ENCODE data around the gene CYLD.

The CYLD gene

DNA sequence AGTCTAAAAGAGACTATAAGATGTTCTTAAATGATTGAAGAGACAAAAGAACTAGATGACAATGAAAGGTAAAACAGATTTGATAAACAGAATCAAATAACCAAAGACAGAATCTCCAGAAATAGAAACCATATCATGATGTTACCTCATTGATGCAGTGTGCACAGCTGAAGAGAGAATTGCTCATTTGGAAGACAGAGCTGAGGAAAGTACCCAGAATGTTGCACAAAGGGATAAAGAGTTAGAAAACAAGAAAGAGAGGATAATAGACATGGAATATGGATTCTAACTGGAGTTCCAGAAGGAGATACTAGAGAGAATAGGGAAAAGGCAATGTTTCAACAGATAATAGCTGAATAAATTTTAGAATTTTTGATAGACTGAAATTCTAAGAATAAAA lies 47.9 kb downstream of the CYLD start:
- DNase-seq = no peak

DNA sequence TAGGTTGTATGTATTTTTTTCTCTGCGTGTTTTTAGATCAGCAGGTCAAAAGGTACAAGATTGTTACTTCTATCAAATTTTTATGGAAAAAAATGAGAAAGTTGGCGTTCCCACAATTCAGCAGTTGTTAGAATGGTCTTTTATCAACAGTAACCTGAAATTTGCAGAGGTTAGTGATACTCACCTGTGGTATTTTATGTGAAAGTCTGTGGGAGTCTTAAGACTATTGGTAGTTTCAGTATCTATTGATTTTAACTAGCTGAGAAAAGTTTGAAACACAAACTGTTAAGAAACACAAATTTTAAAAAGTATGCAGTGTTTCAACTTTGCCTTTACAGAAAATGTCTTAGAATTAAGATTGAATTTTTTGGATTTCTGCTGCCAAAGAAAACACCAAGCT lies 49.6 kb downstream of the CYLD start:
- no peak for DNase-seq

DNA sequence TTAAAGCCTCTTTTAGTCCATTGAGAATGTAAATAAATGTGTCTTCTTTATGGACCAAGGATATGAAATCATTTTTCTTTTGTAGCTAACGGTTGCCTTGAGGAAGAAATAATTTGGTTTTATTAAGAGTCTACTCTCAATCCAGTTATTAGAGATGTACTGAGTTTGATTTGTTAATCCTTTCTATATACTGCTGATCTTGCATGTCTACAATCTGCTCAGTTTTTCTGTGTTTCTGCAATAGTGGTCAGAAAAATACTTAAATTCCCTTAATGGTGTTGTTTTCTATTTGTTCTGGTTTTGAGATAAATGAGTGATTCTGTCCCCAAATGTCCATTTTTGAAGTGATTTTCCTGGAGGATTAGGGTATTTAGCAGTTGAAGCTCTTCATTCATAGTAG lies 54.9 kb downstream of the CYLD start:
- no peak for DNase-seq

DNA sequence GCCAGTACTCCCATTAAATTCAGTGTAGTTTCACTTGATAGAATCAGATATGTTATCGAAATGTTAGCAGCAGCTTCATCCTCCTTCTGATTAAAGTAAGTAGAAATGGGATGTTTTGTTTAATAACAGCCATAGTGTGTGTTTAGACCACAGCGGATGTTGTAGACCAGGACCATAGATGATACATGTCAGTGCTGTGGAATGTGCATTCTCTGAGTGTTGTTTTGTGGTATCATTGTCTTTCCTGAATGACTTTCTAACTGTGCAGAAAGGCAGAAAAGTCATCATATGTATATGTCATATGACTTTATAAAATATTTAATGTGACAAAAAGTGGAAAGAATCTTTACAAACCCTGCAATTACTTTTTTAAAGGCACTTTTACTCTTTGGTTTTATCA lies 55.6 kb downstream of the CYLD start:
- DNase-seq = no peak

DNA sequence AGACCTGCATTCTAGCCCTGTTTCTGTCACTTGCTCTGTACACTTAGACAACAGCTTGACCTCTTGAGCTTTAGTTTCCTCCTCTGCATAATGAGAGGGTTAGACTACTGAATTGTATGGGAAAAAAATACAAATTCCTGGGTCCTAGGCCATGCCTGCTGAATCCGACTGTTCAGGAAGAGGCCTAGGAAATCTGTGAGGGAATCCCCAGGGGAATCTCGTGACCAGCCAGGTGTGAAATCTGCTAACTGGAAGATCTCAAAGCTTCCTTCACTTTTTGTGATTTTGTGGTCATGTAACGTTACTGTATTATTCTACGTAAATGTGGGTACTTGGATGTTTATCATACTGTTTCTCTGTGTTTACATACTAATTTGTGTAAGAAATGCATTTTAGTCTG lies 58.2 kb downstream of the CYLD start:
- DNase-seq = no peak

DNA sequence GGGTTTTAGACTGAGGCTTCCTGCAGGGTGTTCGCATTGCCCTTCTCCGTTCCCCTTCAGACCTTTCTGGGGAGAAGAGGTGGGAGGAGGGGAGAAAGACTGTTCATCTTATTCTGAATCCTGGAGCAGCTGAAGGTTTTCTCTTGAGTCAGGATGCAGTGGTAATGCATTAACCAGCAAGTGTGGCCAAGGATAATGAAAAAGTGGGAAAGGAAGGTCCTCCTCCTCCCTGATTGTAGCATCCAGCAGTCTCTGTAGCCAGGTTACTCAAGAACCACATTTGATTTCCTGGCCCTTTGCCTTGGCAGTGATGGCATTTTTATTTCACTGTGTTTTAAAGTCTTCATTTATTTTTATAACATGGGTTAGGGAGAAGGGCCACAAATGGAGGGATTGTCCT lies 59.1 kb downstream of the CYLD start:
- DNase-seq = no peak

DNA sequence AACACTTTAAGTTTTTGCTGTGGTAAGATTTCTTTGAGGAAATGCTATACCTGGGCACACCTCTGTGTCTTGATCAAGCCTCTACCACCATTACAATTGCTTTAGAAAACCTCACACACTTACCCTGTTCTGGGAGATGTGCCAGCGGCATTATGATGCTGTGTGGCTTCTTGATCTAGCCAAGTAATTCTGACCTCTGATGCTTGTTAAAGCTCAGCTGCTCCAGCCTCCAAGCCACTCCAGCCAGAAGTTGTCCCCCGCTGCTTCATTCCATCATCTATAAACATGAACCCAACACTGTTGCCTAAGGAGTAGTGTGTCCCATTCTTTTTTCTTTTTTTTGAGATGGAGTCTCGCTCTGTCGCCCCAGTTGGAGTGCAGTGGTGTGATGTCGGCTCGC lies 60.1 kb downstream of the CYLD start:
- DNase-seq = no peak

DNA sequence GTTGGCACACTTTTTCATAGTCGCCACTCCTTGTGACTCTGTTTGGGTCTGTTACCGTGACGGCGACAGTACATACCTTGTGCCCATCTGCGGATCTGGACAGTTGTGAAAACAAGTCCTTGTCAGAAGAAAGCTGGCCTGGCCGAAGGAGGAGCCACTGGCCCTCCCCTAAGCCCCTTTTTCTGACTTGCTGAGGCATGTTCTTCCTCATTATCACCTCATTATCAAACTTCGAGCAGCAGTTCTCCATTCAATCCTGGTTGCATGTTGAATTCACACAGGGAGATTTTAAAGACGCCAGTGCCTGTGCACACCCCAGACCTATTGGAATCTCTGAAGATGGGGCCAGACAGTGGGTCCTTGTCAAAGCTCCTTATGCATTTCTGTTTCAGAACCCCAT lies 61.1 kb downstream of the CYLD start:
- DNase-seq = no peak

DNA sequence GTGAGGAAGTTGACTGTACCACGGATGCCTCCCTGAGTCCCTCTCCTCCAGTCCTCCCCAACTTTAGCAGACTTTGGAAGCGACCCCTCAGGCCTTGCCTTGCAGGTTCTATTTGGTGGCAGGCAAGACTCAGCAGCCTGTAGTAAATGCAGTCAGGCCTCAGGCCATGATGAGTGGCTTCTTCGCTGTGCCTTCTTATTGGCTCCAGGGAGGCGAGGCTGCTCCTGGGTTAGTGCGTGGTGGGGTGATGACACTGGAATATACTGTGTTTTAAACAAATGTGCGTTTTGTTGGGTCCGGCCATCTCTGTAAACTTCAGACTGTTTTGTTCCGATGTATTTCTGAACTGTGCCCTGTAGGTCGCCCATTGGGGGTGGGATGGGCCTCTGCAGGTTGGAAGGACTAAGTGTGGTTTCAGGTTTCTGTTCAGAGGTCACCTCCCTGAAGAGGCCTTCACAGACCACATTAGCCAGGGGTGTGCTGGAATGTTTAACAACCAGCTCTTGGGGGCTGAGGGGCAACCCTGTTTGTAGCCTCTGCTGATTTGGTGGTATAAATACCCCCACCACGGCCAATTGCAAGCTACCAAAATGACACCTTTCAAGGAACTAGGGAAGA lies 62.5 kb downstream of the CYLD start:
- DNase-seq = no peak

DNA sequence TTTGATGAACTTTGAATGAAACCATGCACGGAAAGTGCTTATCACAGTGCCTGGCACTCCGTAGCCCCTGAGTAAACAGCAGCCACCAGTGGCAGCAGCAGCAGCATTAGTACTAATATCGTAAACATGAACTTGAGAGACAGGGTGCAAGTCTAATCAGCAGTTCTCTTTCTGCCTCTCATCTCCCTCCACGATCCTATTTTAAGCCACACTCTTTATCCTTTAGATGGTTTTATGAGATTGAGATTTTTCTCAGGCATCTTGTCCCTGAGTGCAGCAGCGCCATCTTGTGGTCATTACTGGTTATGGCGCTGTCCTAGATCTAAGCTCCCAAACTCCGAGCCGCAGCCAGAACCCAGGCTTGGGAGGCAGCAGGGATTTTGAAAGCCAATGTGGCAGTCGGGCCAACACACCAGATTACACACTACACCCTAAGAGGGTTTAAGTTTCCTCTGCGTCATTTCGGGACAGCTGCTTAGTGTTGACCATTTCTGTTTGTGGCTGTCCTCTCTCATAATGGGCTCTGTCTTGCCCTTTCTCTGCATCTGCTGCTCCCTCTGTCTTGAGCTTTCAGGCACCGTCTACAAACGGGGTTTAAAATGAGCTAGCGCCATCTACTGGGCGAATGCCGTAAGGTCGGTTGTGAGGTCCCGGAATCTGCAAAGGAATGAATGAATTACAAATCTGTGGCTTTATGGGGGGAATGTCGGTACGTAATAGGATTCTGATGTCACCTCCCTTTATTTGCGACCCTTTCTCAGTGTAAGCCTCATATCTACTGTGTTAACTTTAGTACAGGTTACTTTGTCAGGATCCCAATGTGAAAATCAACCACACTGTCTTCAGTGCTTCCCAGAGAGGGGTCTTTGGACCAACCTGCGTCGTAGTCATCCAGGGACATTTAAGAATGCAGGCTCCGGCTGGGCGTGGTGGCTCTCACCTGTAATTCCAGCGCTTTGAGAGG lies 64.5 kb downstream of the CYLD start:
- DNase-seq = peak; percentile 88

DNA sequence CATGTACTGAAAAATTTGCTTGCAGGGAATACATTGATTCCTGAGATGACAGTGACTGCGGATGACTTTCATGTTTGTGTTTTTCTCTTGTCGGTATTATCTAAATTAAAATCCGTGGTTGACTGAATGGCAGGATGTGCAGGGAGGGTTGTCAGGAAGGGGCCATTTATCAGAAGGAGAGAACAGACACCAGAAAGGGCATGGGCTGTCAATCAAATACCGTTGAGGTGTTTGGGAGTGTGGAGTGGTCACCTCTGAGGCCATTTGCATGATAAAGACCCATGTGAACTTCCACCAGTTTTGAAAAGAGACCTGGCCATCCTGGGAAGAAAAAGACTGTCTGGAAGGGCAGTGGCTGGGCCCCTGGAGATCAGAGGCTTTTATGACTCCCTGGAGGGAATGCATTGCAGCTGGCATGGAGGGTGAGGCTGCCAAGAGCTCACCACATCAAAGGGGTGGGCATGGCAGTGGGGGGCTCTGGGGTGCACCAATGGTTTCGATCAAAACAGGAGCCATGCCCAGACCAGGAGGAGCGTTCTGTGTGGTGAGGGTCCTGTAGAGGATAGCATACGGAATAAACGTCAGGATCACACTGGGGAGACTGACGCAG lies 67.1 kb downstream of the CYLD start:
- DNase-seq = no peak

DNA sequence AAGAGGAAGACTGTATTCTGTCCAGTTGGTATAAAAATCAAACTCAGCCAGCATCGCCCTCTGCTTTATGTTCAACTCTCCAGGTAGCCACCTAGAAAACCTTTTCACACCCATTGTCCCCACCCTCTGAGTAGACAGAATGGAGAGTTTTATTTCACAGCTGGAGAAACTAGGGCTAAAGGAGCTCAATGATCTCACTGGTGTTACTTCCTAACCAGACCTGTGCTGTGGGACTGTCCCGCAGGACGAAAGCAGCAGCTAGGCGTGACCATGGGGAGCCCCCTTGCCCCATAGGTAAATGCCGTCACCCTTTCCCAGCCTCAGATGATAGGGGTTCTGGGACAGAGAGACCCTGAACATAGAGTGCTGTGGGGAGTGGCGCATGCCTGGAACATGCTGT lies 67.7 kb downstream of the CYLD start:
- DNase-seq = no peak

DNA sequence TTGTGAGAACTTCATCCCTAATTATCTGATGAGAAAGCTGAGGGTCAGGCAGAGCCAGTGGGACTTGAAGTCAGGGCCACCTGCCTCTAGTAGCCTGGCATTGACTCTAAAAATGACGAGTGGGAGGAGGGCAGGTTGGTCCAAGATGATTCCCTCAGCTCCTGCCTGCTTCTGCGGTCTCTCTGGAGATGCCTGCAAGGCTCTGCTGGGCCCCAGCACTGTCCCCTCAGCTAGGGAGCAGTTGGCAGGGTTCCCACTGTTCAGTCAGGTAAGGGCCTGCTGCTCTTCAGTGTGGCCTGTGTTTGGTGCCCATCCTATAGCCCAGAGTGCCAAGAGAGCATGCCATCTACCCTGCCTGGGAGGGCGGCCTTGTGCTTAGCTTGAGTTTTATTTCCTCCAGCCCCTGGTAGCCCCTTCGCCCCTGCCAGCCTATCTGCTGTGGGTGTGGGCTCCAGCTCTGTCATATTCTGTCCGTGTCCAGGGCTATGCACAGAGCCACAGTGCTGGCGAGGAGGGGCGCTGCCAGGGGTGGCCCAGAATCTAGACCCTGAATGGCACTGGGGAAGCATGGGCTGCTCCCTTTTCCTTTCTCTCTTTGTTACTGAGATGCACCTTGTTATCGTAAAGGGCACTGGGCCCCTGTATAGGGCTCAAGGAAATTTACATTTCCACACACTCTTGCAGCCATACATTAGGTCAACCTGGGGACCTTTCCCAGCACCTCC lies 68.5 kb downstream of the CYLD start:
- DNase-seq = no peak

DNA sequence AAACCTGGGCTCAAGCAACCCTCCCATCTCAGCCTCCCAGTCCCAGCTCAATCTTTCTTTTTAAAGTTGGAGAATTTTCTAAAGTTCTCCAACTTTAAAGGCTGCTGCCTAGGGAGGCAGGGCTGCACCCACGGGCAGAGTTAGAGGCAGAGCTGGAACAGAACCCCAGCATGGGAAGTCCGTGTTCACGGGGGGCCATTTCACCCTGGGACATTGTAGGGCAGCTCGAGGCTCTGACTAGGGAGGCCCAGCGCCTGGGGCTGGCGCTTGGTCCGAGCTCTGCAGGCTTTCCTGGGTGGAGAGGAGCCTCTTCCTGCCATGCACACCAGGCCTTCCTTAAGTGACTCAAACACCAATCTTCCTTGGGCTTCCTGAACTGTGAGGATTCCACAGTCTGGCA lies 70.2 kb downstream of the CYLD start:
- DNase-seq = no peak

DNA sequence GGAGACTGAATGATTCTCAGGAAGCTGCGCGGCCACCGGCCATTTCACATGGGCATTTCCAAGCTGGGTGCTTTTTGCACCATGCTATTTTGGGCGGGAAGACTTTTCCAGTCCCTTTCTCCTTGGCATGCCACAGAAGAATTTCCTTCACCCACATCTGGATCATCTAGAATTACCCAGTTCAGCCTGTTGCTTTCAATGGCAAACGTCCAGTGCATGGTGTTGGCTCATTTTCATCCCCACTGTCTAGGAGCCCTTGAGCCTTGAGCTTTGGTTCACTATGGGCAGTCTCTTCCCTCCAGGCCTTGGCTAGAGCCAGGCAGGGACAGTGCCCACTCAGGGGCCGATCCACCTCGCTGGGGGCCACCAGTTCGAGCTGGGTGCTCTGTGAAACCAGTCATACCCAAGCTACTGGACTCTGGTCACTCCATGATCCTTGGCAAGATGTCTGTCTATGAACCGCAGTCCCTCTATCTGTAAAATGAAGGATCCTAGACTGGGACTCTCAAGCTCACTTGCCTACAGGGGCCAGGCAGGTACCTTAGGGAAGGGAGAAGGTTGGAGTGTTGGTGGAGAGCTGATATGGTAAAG lies 71.1 kb downstream of the CYLD start:
- no peak for DNase-seq

DNA sequence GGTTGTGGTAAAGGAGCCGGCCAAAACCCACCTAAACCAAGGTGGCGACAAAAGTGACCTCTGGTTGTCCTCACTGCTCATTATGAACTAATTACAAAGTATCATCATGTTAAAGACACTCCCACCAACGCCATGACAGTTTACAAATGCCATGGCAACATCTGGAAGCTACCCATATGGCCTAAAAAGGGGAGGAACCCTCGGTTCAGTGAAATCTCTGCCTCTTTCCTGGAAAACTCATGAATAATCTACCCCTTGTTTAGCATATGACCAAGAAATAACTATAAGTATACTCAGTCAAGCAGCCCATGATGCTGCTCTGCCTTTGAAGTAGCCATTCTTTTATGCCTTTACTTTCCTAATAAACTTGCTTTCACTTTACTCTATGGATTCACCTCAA lies 72.2 kb downstream of the CYLD start:
- no peak for DNase-seq

DNA sequence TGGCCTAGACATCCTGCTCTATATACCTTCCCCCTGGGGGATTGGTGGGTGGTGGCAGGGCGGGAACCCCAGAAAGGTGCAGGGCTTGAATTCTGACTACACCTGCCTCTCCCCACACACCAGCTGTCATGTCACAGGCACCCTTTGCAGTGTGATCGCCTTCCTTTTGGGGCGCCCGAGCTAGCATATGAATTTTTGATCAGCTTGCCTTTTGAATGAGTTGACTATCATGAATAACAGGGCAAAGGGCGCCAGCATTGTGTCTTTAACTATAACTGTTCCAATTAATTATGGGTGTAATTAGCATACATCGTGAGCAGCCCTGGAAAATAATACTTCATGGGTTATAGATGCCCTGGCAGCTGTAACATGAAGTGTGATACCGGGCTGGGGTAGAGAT lies 72.7 kb downstream of the CYLD start:
- no peak for DNase-seq

DNA sequence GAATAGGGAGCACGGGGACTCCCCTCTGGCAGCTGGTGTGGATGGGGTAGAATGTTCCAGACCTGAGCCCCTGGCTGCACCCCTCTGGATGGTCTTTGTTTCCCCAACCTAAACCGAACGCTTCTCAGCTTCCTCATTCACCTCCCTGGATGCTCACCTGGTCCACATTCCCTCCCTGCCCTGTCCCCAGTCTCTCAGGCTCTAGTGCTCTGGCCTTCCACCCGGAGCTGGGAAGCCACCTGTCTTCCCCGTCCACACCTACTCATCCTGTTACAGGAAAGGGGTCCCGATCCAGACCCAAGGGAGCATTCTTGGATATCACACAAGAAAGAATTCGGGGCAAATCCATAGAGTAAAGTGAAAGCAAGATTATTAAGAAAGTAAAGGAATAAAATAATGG lies 73.5 kb downstream of the CYLD start:
- DNase-seq = no peak

DNA sequence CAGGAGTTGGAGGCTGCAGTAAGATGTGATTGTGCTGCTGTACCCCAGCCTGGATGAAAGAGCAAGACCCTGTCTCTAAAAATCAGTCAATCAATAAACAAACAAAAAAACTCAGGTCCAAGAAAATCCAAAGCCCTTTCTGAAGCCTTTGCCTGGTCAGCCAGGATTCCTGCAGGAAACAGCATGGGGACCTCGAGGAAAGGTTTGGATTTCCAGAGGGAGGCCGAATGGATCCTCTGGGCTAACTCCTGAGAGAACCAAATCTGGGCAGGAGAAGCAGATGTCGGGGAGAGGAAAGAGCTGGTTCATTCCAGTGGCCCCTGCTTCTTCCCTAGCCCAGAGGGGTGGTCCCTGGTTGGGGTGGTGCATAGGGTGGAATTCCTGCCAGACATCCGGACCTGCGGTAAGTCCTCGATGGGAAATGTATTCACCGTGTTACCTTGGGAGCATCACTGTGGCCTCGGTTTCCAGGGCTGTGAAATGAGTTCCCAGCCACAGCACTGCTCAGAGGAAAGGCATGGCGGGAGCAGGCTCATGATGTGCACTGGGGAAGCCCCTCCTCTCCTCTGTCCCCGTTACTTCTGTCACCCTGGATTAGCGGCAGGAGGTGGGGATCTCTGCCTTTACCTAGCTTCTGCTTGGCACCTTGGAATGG lies 75.1 kb downstream of the CYLD start:
- no peak for DNase-seq

DNA sequence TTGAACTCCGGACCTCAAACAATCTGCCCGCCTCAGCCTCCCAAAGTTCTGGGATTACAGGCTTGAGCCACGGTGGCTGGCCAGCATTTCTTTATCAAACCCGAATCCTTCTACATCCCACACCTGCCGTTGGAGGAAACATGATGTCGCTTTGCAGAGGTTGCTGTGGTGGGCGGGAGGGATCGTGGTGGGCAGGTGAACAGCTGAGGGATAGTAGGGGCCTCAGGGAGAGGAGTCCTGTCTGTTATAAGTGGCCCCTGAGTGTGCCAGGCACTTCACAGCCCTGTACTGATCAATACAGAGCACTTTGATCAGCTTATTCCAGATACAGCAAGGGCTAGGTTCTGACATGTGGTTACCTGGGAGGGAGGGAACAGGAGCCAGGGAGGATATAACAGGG lies 76.5 kb downstream of the CYLD start:
- DNase-seq = no peak

DNA sequence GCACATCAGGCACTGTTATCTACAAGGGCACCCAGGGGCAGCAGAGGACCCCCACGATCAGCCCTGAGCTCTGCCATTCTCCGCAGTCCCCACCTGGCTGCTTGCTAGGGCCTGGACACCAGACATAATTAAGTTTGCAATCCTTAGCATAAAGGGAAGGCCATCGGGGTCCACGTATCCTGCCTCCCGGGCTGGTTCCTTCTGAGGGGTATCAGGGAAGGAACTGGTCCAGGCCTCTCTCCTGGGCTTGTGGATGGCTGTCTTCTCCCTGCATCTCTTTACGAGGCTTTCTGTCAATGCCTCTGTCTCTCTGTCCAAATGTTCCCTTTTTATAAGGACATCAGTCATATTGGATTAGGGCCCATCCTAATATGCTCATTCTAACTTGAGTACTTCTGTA lies 77.8 kb downstream of the CYLD start:
- no peak for DNase-seq

DNA sequence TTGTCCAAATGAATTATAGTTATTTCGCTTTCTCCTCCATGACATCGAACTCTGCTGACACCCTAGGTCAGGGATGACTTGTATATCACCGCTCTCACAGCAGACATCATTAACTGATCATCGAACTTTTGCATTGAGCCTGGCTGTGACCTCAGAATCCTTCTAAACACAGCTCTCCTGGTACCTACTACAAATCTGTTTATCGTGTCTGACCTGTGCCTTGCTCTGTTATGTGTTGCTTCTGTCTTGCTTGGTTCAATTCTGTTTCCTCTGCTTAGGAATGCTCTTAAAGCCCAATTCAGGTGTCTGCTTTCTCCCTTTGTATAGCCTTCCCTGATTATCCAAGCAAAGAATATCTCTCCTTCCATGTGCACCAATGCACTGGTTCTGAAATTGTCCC lies 78.3 kb downstream of the CYLD start:
- DNase-seq = no peak

DNA sequence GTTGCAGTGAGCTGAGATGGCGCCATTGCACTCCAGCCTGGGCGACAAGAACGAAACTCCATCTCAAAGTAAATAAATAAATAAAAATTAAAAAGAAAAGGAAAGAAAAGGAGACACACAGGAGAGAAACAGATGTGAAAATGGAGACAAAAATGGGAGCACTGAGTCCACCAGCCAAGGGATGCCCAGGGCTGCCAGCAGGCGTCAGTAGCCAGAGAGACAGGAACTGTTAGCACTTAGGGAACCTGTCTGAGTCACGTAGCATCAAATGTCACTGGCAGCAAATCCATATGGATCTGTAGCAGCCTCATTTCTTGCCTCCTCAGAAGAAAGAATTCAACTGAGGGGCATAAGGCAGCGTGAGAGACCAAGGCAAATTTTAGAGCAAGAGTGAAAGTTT lies 79.7 kb downstream of the CYLD start:
- no peak for DNase-seq

Measured in activated CD4-positive, alpha-beta T cell treated with anti-CD3 and anti-CD28 coated beads for 48 hours (primary cell).